Osteocyte (in vitro differentiated cells): Measurements from ENCODE around the gene PGAM1. TPM values are rescaled to one million over a fixed set of nuclear protein-coding genes. Genes with fewer than 3 reads are reported as not detected.

Experiments used
- DNase-seq: peaks from one replicate; pipeline ENCODE4 v3.0.0; 2021; ENCODE audit warnings: mixed read lengths; ENCODE audit not compliant: unreplicated experiment; ENCODE audit errors: extremely low spot score
- H3K27ac Mint-ChIP-seq: one replicate; pipeline ENCODE4 v1.8.0; 2021; ENCODE audit warnings: mild to moderate bottlenecking, mixed read lengths; ENCODE audit not compliant: unreplicated experiment
- H3K27me3 Mint-ChIP-seq: one replicate; pipeline ENCODE4 v1.8.0; 2021; ENCODE audit warnings: mixed read lengths; ENCODE audit not compliant: unreplicated experiment
- H3K36me3 Mint-ChIP-seq: one replicate; pipeline ENCODE4 v1.8.0; 2021; ENCODE audit warnings: mixed read lengths; ENCODE audit not compliant: unreplicated experiment
- H3K4me1 Mint-ChIP-seq: one replicate; pipeline ENCODE4 v1.8.0; 2021; ENCODE audit warnings: mixed read lengths; ENCODE audit not compliant: unreplicated experiment
- H3K4me3 Mint-ChIP-seq: one replicate; pipeline ENCODE4 v1.8.0; 2021; ENCODE audit warnings: mild to moderate bottlenecking, moderate library complexity, mixed read lengths; ENCODE audit not compliant: unreplicated experiment
- H3K9me3 Mint-ChIP-seq: one replicate; pipeline ENCODE4 v1.8.0; 2021; ENCODE audit warnings: mixed read lengths; ENCODE audit not compliant: unreplicated experiment
- CTCF ChIP-seq: fragments of 200-600 bp; sonication (generic); IDR thresholded peaks from 2 replicates; pipeline ENCODE4 v1.5.0; 2021; ENCODE audit warnings: antibody characterized with exemption, mild to moderate bottlenecking, moderate library complexity
- total RNA-seq: library from RNA; stranded (reverse); gene quantifications from 2 replicates; pipeline ENCODE4 v1.2.1, GENCODE V29; 2021

The PGAM1 gene
- total RNA-seq, 1 donor from 2014 or later = 236 TPM

- Mint-ChIP-seq H3K4me3 (no peak overlapping the region), H3K36me3 (no peaks in the 10 kb centered on the region), H3K27me3 (no peaks in the 10 kb centered on the region), H3K4me1 (peaks cover 2% of the 10 kb centered on the region), H3K27ac (no peak overlapping the region), H3K9me3 (no peaks in the 10 kb centered on the region)
- peak; percentile 88 for TF ChIP-seq CTCF
- DNase-seq = no peak
These were observed 18.6 kb upstream of the PGAM1 start for GRCh38 chr10:97407211-97407951.

GRCh38 chr10:97407952-97408248, 18.1 kb upstream of the PGAM1 start:
- H3K9me3 Mint-ChIP-seq = no peaks in the 10 kb centered on the region
- no peak for DNase-seq
- H3K27ac Mint-ChIP-seq = no peak overlapping the region
- H3K27me3 Mint-ChIP-seq = no peaks in the 10 kb centered on the region
- H3K4me3 Mint-ChIP-seq = no peak overlapping the region
- H3K36me3 Mint-ChIP-seq = no peaks in the 10 kb centered on the region
- no peak for TF ChIP-seq CTCF
- peaks cover 2% of the 10 kb centered on the region for H3K4me1 Mint-ChIP-seq

- H3K9me3 Mint-ChIP-seq = no peaks in the 10 kb centered on the region
- H3K36me3 Mint-ChIP-seq = no peaks in the 10 kb centered on the region
- no peak overlapping the region for H3K4me3 Mint-ChIP-seq
- no peak for TF ChIP-seq CTCF
- DNase-seq = no peak
- peaks cover 2% of the 10 kb centered on the region for H3K4me1 Mint-ChIP-seq
- no peaks in the 10 kb centered on the region for H3K27me3 Mint-ChIP-seq
- no peak overlapping the region for H3K27ac Mint-ChIP-seq
These were observed 17.4 kb upstream of the PGAM1 start for GRCh38 chr10:97408496-97408992.

GRCh38 chr10:97411406-97411805, 14.6 kb upstream of the PGAM1 start:
- TF ChIP-seq CTCF = no peak
- Mint-ChIP-seq H3K27me3 (no peaks in the 10 kb centered on the region), H3K36me3 (no peaks in the 10 kb centered on the region), H3K4me1 (peaks cover 5% of the 10 kb centered on the region), H3K27ac (no peak overlapping the region), H3K4me3 (no peak overlapping the region), H3K9me3 (no peaks in the 10 kb centered on the region)
- DNase-seq = no peak

- Mint-ChIP-seq H3K4me3 (no peak overlapping the region), H3K9me3 (no peaks in the 10 kb centered on the region), H3K36me3 (no peaks in the 10 kb centered on the region), H3K27ac (no peak overlapping the region), H3K4me1 (peaks cover 3% of the 10 kb centered on the region), H3K27me3 (no peaks in the 10 kb centered on the region)
- no peak for TF ChIP-seq CTCF
- no peak for DNase-seq
These were observed 13.1 kb upstream of the PGAM1 start for GRCh38 chr10:97412891-97413304.
